SH-SY5Y (cell line): ENCODE measurements around the gene PPP6C.

ENCODE experiments used
- GATA2 ChIP-seq: IDR thresholded peaks from 2 replicates; pipeline ENCODE4 v1.6.1; 2011; ENCODE audit warnings: mild to moderate bottlenecking, low read depth, low read length
- GATA3 ChIP-seq: IDR thresholded peaks from 2 replicates; pipeline ENCODE4 v1.6.1; 2011; ENCODE audit warnings: low read depth, mild to moderate bottlenecking, low read length, moderate library complexity

DNA sequence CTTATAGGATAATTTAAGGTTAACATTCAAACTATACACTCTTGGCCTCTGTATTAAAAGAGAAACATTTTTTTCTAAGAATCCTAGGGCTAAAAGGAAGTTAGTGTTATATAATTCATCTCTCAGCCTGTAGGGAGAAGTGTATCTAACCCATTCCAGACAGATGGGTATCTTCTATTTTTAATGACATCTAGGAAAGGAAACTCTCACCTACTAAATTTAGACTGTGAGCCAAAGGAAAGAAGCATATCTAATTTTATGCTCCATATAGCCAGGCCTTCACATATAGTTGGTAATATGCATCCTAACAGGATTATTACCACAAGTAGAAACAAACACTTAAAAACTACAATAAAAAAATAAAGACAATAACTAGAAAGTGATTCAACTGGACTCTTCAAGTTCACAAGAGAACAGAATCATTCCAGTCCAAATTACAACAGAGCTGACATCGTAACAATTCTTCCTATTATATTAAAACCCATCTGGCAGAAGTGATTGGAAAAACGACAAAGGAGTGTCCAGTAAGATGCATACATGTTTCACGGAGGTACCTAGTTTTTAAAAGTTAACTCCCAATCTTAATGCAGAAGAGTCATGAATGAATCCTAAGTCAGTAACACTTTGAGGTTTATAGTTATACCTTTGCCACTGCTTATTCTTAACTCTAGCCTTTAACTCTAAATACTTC, 85.7 kb downstream of the PPP6C start:
- TF ChIP-seq GATA3 (no peak), GATA2 (no peak)
